G401 (cell line): ENCODE results near the gene TRPM4. TPM values are rescaled to one million over a fixed set of nuclear protein-coding genes. Genes with fewer than 3 reads are reported as not detected.
A peak's percentile ranks its signal among the peaks of the same experiment; 100 is the strongest.
"Not testable (repeated sequence)": the region's sequence is repeated elsewhere in the genome, so short reads cannot be mapped to it uniquely, and the experiment has no call there.

Source experiments
- DNase-seq: peaks from one replicate; pipeline ENCODE4 v3.0.0-alpha.2; 2015; ENCODE audit warnings: low spot score
- in situ Hi-C: cut with HindIII; loops from 2 replicates; pipeline ENCODE4 v1.10.0; 2016; ENCODE audit warnings: low sequenced_read_pairs, mixed read lengths
- total RNA-seq: library from RNA; depleted of rRNA; stranded (reverse); fragments of >200 nt; shearing (Covaris generic); gene quantifications from 2 replicates; pipeline ENCODE4 v1.2.3, GENCODE V29; 2014

Gene TRPM4
- total RNA-seq, 1 experiment from 2014 or later: 17.5 TPM

DNA sequence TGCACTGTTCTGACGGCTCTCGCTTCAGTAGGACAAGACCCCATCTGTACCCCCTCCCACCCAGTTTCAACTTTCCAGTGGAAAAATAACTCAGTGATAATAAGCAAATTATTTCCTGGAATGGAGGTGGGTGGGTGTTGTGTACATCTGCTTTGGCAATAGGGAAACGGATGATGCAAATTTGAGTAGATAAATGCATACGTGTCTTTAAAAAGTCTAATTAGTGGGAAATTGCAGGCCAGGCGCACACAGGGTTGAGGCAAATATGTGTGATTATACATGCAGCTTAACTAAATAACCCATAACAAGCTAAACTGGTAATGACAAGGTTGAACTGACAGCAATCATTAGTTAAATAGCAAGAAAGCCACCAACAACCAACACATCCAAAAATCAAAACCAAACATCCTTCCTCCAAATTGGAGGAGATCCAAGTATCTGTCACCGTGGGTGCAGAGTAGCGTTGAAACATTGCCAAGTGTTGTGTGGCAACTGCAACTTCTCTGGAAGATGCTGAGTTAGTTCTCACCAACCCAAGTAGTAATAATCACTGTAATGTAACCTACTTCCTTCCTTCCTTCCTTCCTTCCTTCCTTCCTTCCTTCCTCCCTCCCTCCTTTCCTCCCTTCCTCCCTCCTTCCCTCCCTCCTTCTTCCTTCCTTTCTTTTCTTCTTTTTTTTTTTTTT, 54.6 kb downstream of the TRPM4 start:
- in situ Hi-C loops: no loop called here

DNA sequence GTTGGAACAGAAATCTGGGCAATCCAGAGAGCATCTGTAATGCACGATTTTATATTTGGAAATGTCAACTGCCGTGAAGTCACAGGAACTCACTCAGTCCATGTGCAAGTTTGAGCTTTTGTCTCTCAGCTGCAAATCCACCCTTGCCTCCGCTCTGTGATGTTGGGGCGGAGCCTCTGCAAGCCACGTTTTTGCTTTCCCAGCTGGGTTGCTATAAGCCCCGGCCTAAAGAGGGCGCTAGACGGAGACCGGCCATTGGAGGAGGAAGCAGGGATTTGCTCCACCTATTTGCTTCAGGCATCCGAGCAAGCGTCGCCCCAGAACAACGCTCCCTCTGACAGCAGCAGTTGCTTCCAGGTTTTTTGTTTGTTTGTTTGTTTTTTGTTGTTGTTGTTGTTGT, 56.2 kb downstream of the TRPM4 start:
- no peak for DNase-seq
- in situ Hi-C loops: no loop called here

More for the DNA sequence above, 54.6 kb downstream of the TRPM4 start:
- no peak for DNase-seq

DNA sequence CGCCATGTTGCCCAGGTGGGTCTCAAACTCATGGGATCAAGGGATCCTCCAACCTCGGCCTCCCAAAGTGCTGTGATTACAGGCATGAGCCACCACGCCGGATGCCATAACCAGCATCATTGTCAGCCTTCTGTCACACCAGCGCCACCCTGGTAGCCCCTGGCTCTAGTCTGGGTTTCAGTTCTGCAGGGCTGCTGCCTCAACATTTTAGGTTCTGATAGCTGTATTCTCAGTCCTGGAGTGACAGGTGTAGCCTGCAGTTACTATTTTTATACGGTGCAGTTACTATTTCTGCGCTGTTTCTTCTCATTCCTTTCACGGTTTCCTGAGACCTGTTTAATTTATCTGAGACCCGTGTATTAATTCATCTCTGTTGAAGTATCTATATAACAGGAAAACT, 57.1 kb downstream of the TRPM4 start:
- in situ Hi-C loops: no loop called here
- no peak for DNase-seq

DNA sequence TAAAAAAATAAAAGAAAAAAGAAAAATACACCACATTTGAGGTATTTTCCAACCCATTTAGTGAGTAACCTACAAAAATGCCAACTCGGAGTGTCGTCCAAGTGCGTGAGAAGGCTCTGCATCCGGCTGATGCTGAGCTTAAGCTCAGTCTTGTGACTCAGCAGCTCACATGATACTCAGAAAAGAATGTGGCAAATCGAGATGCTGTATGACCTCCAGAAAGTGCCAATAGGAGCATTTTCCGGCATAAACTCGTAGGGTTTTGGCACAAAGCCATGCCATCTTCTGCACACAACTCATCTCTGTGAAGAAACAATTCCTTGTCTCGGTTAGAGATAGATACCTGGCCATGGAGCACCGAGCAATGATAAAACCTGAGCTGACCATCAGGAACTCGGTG, 58.5 kb downstream of the TRPM4 start:
- in situ Hi-C loops: no loop called here
- no peak for DNase-seq

DNA sequence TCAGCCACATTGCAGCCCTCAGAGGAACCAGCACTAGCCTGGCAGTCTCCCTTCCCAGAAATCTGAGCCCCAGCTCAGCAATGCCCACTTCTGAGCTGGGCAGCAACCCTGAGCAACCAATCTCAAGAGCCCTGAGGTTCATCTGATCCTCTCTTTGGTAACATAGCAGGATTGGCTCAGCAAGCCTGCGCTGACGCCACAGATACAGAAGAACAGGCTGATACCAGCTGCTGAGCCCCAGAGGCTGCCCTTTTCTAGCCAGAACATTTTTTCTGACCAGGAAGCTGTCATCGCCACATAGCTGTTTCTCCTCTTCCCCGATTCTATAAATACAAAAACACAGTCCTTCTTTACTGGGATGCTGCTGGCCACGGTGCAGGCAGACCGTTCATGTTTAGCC, 59.8 kb downstream of the TRPM4 start:
- in situ Hi-C loops: no loop called here
- DNase-seq: peak; percentile 29

DNA sequence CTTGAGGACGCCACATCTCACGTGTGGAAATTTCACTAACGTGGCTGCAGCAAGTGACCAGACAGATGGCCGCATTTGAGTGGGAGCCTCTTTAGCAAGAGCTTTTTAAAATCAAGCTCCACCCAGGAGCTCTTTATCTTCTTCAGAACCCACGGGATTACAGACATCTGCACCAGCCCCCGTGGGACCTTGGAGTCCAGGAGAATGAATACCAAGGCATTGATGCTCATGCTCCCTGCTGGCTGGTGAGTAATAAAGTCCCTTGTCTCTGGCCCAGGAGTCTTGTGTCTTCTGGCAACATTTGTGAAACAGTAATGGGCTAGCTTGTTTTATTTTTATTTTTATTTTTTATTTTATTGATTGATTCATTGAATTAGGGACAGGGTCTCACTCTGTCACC, 64.4 kb downstream of the TRPM4 start:
- DNase-seq: no peak
- in situ Hi-C loops: no loop called here

DNA sequence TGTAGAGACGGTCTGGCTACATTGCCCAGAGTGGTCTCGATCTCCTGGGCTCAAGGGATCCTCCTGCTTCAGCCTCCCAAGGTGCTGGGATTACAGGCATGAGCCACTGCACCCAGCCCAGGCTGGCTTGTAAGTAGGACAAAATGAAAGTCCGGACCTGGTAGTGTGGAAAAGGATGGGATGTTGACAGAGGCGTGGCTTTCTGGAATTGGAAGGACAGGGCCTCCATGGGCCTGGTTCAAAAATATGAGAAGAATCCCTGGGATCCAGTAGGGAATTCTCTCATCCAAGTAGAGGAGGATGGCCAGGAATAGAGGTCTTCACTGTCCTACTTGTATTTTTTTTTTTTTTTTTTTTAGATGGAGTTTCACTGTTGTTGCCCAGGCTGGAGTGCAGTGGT, 64.9 kb downstream of the TRPM4 start:
- no peak for DNase-seq
- in situ Hi-C loops: no loop called here

DNA sequence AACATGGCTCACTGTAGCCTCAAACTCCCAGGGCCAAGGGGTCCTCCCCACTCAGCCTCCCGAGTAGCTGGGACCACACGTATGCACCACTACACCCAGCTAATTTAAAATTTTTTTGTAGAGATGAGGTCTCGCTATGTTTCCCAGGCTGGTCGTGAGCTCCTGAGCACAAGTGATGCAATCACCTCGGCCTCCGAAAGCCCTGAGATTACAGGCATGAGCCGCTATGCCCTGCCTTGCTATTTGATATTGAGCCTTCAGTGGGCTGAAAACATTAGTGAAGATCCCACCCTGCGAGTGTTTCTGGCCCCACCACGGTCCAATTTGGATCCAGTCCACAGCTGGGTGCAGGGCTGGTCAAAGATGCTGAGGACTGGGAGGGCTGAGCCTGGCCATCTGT, 65.9 kb downstream of the TRPM4 start:
- no peak for DNase-seq
- in situ Hi-C loops: no loop called here

DNA sequence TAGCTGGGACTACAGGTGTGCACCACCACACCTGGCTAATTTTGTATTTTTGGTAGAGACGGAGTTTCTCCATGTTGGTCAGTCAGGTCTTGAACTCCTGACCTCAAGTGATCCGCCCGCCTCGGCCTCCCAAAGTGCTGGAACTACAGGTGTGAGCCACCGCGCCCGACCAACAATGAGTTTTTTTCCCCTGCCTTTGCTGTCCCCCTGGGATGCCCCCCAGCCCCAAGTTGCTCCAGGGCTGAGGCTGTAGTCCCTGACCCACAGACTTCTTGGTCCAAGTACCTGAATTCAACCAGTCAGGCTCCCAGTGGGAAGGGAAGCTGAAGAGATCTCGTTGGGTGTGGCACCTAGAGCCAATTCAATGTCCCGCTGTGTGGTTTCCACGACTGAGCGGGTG, 66.8 kb downstream of the TRPM4 start:
- in situ Hi-C loops: not testable (repeated sequence)

DNA sequence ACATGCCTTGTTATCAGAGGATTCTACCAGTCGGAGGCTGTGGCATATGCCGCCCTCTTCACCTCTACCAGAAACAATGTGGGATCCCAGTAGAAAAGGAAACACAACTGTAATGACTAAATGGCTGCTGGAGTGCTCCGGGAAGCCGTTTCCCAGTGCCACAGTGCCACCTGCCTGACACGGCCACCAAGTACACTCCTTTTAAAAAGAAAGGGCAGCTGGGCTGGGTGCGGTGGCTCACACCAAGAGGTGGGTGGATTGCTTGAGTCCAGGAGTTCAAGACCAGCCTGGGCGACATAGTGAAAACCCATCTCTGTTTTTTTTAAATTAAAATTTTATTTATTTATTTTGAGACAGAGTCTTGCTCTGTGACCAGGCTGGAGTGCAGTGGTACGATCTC, 67.3 kb downstream of the TRPM4 start:
- peak; percentile 29 for DNase-seq

More for the DNA sequence above, 66.8 kb downstream of the TRPM4 start:
- DNase-seq: not testable (repeated sequence)

DNA sequence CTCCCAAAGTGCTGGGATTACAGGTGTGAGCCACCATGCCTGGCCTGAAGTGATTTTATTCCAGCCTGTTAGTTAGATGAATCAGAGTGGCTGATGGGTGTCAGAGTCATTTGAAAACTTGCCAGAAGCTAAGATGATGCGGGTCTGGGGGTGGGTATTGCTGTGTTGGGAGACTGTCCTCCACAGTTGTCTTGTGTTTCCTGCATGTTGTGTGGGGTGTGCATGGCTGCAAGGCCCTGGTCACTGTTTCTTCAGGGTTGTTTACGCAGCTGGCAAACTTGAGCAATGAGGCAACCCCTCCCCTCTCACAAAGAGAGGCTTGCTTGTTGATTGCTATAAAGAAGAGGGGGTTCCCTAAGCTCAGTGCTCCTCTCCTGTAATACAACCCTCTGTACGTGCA, 71.8 kb downstream of the TRPM4 start:
- no peak for DNase-seq
- in situ Hi-C loops: no loop called here

More for the DNA sequence above, 67.3 kb downstream of the TRPM4 start:
- in situ Hi-C loops: no loop called here

DNA sequence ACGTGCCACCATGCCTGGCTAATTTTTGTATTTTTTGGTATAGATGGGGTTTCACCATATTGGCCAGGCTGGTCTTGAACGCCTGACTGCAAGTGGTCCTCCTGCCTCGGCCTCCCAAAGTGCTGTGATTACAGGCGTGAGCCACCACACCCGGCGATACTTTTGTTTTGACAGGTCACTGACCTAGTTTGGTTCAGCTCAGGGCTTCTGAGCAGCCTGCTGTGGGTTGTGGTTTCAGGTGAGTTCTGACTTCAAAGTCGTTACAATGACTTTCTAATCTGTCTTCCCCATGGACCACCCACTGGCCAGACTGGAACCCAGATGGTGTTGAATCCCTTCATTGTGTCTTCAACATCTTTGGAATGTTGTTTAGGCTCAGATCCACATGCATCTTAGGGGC, 73.8 kb downstream of the TRPM4 start:
- no peak for DNase-seq
- in situ Hi-C loops: no loop called here

DNA sequence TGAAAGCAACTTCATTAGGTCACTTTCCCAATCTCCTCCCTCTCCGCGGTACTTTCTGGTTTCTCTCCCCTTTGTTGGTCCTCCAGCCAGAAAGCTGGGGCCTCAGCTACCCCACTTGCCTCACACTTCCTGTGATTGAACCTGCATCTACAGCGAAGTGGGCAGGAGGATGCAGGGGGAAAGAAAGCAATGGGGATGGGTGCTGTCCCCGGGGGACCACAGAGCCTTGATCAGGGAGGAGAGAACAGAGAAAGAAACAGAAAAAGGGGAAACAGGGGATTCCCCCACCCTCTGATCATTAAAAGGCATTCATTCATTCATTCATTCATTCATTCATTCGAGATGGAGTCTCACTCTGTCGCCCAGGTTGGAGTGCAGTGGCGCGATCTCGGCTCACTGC, 74.2 kb downstream of the TRPM4 start:
- in situ Hi-C loops: no loop called here
- no peak for DNase-seq

DNA sequence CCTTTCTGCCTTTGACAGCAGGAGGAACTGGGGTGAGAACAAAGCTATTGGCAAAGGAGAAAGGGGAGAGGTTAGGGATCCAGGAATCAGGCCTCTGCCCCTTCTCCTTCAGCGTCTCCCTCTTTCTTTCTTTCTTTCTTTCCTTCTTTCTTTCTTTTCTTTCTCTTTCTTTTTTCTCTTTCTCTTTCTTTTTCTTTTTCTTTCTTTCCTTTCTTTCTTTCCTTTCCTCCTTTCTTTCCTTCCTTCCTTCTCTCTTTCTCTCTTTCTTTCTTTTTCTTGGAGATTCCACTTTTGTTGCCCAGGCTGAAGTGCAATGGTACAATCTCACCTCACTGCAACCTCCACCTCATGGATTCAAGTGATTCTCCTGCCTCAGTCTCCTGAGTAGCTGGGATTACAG, 75.6 kb downstream of the TRPM4 start:
- in situ Hi-C loops: no loop called here
- DNase-seq: no peak

DNA sequence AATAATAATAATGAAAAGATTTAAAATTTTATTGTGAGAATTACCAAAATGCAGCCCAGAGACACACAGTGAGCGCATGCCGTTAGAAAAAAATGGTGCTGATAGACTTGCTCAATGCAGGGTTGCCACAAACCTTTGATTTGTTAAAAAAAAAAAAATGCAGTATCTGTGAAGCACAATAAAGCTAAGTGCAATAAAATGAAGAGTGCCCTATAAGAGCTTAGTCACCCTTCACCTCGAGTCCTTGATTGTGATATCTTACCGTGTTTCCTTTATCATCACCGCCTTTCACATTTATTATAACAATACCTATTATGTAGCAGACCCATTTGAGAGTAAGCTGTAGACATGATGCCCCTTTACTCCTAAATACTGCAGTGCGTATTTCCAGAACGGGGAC, 84.2 kb downstream of the TRPM4 start:
- in situ Hi-C loops: no loop called here
- DNase-seq: no peak

DNA sequence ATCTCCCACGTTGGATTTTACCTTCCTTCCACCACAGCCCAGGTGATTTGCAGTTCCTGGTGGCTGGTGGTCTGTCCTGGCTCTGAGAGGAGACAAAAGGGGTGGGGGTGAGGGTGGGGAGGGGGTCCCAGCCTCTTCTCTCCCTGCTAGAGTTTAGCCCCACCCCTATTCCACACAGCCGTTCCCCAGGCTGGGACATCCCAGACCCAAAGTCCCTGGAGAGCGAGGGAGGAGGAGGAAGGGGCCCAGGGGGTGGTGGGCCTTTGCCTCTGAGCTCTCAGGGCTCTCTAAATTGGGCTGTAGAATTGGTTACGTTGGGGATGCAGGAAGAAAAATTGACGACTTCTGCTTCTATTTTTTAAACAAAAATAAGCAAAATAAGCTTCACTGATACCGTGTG, 85.5 kb downstream of the TRPM4 start:
- in situ Hi-C loops: no loop called here
- DNase-seq: no peak

DNA sequence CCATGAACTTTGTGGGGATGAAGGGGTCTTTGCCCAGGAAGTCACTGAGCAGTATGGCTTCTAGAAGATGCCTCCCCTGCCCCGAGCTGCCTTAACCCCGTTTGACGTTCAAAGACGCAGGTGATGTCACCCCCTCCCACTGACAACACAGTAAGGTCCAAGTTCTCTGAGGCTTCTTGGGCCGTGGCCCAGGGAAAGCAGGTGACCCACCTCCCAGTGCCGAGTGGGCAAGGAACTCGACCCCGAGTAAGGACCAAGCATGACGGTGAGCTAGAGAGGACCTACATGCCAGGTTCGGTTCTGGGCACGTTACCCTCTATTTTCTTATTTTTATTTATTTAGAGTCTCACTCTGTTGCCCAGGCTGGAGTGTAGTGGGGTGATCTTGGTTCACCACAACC, 86.1 kb downstream of the TRPM4 start:
- in situ Hi-C loops: no loop called here
- DNase-seq: no peak

DNA sequence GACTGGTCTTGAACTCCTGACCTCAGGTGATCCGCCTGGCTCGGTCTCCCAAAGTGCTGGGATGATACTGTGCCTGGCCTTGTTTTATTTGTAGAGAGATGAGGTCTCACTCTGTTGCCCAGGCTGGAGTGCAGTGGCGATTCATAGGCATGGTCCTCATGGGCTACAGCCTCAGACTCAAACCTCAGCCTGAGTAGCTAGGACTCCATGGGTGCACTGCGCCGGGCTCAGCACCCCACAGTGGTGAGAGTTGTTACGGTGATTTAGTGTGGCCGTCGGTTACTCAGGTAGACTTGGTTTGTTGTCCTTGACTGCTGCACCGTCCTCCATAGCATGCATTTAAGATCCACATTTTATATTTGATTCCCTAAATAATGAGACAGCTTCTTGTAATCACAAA, 86.7 kb downstream of the TRPM4 start:
- no peak for DNase-seq
- in situ Hi-C loops: no loop called here

DNA sequence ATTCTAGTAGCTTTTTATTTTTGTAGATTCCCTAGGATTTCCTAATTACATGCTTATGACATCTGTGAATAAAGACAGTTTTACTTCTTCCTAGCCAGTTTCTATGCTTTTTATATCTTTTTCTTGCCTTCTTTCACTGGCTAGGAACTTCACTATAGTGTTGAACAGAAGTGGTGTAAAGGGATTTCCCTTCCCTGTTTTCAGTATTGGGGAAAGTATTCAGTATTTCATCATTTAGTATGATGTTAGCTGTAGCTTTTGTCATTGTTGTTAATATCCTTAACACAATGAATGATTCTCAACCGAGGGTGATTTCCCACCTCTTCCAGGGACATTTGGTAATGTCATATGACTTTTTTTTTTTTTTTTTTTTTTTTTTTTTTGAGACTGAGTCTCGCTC, 90.1 kb downstream of the TRPM4 start:
- in situ Hi-C loops: no loop called here

DNA sequence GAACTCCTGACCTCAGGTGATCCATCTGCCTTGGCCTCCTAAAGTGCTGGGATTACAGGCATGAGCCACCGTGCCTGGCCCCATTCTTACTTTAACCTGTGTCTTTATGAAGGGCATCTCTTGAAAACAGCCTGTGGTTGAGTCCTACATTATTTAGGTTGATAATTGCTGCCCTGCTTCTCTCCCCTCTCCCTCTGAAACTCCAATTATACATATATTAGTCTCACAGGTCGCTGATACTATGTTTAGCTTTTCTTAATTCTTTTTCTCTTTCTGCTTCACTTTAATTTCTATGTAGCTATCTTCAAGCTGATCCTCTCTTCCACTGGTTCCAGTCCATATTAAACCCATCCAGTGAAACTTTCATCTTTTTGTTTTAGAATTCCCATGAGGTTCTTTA, 92.3 kb downstream of the TRPM4 start:
- in situ Hi-C loops: no loop called here
- no peak for DNase-seq

More for the DNA sequence above, 90.1 kb downstream of the TRPM4 start:
- no peak for DNase-seq

DNA sequence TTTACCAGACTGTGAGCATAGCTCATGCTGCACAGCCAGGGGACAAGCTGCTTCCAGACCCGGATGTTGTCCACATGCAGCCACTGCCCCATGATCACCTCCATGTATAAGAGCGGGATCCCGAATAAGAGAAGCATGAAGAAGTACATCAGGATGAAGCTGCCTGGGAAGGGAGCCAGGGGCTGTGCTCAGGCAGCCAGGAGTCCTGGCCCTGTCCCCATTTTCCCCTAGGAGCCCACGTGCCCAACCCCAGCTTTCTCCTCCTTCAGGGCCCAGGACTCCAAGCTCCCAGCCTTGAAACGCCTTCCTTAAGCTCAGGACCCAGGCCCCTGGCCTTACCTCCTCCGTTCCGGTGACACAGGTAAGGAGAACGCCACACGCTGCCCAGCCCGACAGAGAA, 98.1 kb downstream of the TRPM4 start:
- in situ Hi-C loops: no loop called here
- DNase-seq: no peak

DNA sequence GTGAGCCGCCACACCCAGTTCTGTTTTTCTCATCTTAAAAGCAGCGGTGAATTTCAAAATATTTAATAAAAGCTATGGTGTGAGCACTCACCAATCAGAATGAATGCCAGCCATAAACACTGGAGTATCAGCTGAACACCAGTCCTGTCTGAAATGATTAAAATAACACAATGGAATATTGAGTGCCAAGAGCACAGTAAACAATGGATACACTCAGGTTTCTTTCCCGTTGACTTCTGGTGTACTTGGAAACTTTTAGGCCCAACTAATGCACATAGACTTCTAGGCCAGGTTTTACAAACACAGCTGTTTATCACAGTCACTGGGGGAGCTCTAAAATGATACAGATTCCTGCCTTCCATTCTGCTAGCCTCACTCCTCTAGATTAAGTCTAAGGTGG, 99.1 kb downstream of the TRPM4 start:
- no peak for DNase-seq
- in situ Hi-C loops: no loop called here
